ENCODE measurements around the gene STAP1. TPM values are rescaled to one million over a fixed set of nuclear protein-coding genes. Genes with fewer than 3 reads are reported as not detected.
"Not testable (repeated sequence)": the region's sequence is repeated elsewhere in the genome, so short reads cannot be mapped to it uniquely, and the experiment has no call there.

Gene STAP1
- total RNA-seq, 1 donor from 2014 or later, result not detected

DNA sequence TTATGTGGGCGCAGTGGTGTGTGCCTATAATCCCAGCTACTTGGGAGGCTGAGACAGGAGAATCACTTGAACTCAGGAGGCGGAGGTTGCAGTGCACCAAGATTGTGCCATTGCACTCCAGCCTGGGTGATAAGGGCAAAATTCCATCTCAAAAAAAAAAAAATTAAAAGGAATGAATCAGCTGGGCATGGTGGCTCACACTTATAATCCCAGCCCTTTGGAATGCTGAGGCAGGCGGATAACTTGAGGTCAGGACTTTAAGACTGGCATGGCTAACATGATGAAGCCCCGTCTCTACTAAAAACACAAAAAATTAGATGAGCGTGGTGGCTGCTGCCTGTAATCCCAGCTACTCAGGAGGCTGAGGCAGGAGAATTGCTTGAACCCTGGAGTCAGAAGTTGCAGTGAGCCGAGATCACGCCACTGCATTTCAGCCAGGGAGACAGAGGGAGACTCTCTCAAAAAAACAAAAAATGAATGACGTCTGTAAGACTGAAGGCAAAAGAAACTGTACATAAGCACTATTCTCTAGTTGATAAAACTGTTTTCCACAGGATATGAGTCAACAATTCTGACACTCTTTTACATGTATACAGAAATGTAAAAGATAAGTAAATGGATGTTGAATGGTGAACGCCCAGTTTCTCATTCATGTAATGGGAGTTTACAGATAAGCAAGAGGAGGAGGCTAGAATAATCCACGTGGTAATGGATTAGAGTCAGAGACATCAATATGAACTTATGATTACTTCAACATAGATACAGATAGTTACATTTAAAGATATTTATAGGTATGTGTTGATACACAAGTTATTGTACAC, 35.5 kb upstream of the STAP1 start:
- TF ChIP-seq, protein P1, sequence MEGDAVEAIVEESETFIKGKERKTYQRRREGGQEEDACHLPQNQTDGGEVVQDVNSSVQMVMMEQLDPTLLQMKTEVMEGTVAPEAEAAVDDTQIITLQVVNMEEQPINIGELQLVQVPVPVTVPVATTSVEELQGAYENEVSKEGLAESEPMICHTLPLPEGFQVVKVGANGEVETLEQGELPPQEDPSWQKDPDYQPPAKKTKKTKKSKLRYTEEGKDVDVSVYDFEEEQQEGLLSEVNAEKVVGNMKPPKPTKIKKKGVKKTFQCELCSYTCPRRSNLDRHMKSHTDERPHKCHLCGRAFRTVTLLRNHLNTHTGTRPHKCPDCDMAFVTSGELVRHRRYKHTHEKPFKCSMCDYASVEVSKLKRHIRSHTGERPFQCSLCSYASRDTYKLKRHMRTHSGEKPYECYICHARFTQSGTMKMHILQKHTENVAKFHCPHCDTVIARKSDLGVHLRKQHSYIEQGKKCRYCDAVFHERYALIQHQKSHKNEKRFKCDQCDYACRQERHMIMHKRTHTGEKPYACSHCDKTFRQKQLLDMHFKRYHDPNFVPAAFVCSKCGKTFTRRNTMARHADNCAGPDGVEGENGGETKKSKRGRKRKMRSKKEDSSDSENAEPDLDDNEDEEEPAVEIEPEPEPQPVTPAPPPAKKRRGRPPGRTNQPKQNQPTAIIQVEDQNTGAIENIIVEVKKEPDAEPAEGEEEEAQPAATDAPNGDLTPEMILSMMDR (IDR thresholded peaks at IDR 0.05), result no peak
- H3K9me3 Mint-ChIP-seq (ENCODE audit: unreplicated experiment), result peaks cover 7% of the 10 kb centered on the region
- H3K4me1 Mint-ChIP-seq (ENCODE audit: unreplicated experiment), result peaks cover 2% of the 10 kb centered on the region
- DNase-seq (ENCODE audit: extremely low spot score, unreplicated experiment), result no peak
- H3K36me3 Mint-ChIP-seq (ENCODE audit: unreplicated experiment), result peaks cover 36% of the 10 kb centered on the region
- H3K4me3 Mint-ChIP-seq (ENCODE audit: unreplicated experiment), result no peak overlapping the region
- no peak overlapping the region for H3K27ac Mint-ChIP-seq (ENCODE audit: unreplicated experiment)
- no peaks in the 10 kb centered on the region for H3K27me3 Mint-ChIP-seq (ENCODE audit: unreplicated experiment)

DNA sequence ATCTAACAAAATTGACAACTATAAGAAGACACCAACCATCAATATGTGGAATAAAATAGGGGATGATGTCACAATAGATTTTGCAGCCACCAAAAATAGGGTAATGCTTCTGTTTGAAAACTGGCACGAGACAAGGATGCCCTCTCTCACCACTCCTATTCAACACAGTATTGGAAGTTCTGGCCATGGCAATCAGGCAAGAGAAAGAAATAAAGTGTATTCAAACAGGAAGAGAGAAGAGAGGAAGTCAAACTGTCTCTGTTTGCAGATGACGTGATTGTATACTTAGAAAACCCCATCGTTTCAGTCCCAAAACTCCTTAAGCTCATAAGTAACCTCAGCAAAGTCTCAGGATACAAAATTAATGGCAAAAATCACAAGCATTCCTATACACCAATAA, 34.4 kb upstream of the STAP1 start:
- H3K9me3 Mint-ChIP-seq (ENCODE audit: unreplicated experiment); H3K27me3 Mint-ChIP-seq (ENCODE audit: unreplicated experiment); H3K4me3 Mint-ChIP-seq (ENCODE audit: unreplicated experiment); H3K4me1 Mint-ChIP-seq (ENCODE audit: unreplicated experiment); DNase-seq (ENCODE audit: extremely low spot score, unreplicated experiment); H3K27ac Mint-ChIP-seq (ENCODE audit: unreplicated experiment): not testable (repeated sequence)
- H3K36me3 Mint-ChIP-seq (ENCODE audit: unreplicated experiment), result peaks cover 35% of the 10 kb centered on the region

DNA sequence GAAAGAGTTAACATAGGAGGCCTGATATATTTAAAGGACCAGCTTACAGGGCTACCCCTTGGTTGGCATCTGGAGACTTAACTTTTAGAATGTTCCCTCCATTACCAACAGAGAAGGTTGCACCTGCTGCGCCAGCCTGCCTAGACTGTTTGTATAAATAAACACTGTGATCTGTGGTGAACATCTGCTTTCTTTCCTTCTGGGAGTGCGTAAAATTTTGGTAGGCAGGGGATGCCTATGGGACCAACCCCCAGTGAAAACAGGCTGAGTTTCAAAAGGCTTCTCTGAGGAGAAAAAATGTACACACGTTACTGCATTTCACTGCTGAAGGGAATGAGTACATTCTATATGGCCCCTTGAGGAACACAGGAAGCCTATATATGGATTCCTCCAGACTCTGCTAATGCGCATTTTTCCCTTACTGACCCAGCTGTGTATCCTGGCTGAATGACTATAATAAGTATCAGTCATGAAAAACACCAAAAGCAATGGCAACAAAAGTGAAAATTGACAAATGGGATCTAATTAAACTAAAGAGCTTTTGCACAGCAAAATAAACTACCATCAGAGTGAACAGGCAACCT, 27.1 kb upstream of the STAP1 start:
- no peak overlapping the region for H3K27ac Mint-ChIP-seq (ENCODE audit: unreplicated experiment)
- no peaks in the 10 kb centered on the region for H3K27me3 Mint-ChIP-seq (ENCODE audit: unreplicated experiment)
- peaks cover 6% of the 10 kb centered on the region for H3K9me3 Mint-ChIP-seq (ENCODE audit: unreplicated experiment)
- TF ChIP-seq, protein P1 (IDR thresholded peaks at IDR 0.05), result no peak
- H3K36me3 Mint-ChIP-seq (ENCODE audit: unreplicated experiment), result peaks cover 65% of the 10 kb centered on the region
- DNase-seq (ENCODE audit: extremely low spot score, unreplicated experiment), result no peak
- H3K4me1 Mint-ChIP-seq (ENCODE audit: unreplicated experiment), result peaks cover 2% of the 10 kb centered on the region
- H3K4me3 Mint-ChIP-seq (ENCODE audit: unreplicated experiment), result no peak overlapping the region

DNA sequence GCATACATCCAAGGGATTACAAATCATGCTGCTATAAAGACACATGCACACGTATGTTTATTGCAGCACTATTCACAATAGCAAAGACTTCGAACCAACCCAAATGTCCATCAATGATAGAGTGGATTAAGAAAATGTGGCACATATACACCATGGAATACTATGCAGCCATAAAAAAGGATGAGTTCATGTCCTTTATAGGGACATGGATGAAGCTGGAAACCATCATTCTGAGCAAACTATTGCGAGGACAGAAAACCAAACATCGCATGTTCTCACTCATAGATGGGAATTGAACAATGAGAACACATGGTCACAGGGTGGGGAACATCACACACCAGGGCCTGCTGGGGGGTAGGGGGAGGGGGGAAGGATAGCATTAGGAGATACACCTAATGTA, 26.1 kb upstream of the STAP1 start:
- H3K27ac Mint-ChIP-seq (ENCODE audit: unreplicated experiment); H3K9me3 Mint-ChIP-seq (ENCODE audit: unreplicated experiment); H3K4me1 Mint-ChIP-seq (ENCODE audit: unreplicated experiment); H3K27me3 Mint-ChIP-seq (ENCODE audit: unreplicated experiment); DNase-seq (ENCODE audit: extremely low spot score, unreplicated experiment); H3K4me3 Mint-ChIP-seq (ENCODE audit: unreplicated experiment): not testable (repeated sequence)
- H3K36me3 Mint-ChIP-seq (ENCODE audit: unreplicated experiment), result peaks cover 60% of the 10 kb centered on the region

DNA sequence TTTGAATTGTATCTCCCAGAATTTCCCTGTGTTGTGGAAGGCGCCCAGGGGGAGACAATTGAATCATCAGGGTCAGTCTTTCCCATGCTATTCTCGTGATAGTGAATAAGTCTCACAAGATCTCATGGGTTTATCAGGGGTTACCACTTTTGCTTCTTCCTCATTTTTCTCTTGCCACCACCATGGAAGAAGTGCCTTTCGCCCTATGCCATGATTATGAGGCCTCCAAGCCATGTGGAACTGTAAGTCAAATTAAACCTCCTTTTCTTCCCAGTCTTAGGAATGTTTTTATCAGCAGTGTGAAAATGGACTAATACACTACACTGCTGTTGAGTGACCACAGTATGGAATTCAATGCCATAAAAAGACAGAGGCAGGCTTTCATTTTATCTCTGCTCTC, 25.4 kb upstream of the STAP1 start:
- Mint-ChIP-seq H3K4me1 (ENCODE audit: unreplicated experiment) (peaks cover 2% of the 10 kb centered on the region), H3K36me3 (ENCODE audit: unreplicated experiment) (peaks cover 60% of the 10 kb centered on the region), H3K27ac (ENCODE audit: unreplicated experiment) (no peak overlapping the region), H3K9me3 (ENCODE audit: unreplicated experiment) (peaks cover 6% of the 10 kb centered on the region), H3K27me3 (ENCODE audit: unreplicated experiment) (no peaks in the 10 kb centered on the region), H3K4me3 (ENCODE audit: unreplicated experiment) (no peak overlapping the region)
- no peak for DNase-seq (ENCODE audit: extremely low spot score, unreplicated experiment)
- TF ChIP-seq, protein P1 (IDR thresholded peaks at IDR 0.05), result no peak

DNA sequence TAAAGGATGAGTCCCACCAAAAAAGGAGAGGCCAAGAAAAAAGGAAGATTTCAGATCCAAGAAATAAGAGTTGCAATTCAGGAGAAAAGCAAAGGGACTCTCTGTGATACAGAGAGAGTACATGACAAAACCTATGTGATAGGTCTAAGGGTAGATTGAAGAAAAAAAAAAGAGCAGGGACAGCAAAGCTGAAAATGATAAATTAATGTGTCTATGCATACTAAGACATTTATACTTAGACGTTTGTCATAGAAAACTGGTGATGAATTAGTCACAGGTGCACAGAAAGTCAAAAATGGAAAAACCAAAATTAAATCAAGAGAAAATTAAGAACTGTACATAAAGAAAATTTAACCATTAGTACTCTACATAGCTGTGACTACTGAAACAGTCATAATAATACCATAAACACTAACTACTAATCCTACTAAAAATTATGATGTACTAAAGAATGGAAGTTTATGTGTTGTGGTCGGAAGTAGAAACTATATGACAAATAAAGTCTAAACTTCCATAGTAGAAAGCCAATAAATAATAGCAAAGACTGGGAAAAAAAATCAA, 23.2 kb upstream of the STAP1 start:
- H3K27ac Mint-ChIP-seq (ENCODE audit: unreplicated experiment), result no peak overlapping the region
- peaks cover 2% of the 10 kb centered on the region for H3K4me1 Mint-ChIP-seq (ENCODE audit: unreplicated experiment)
- no peak overlapping the region for H3K4me3 Mint-ChIP-seq (ENCODE audit: unreplicated experiment)
- no peaks in the 10 kb centered on the region for H3K27me3 Mint-ChIP-seq (ENCODE audit: unreplicated experiment)
- DNase-seq (ENCODE audit: extremely low spot score, unreplicated experiment), result no peak
- H3K9me3 Mint-ChIP-seq (ENCODE audit: unreplicated experiment), result peaks cover 6% of the 10 kb centered on the region
- H3K36me3 Mint-ChIP-seq (ENCODE audit: unreplicated experiment), result peaks cover 65% of the 10 kb centered on the region
- TF ChIP-seq, protein P1 (IDR thresholded peaks at IDR 0.05), result no peak

Data from osteocyte (in vitro differentiated cells).